ELF-1 (cell line): ENCODE measurements around the gene SPATA24.
A peak's percentile ranks its signal among the peaks of the same experiment; 100 is the strongest.
"Not testable (repeated sequence)": the region's sequence is repeated elsewhere in the genome, so short reads cannot be mapped to it uniquely, and the experiment has no call there.

Source experiments
- DNase-seq: peaks from one replicate; pipeline ENCODE4 v3.0.0-alpha.2; 2016; ENCODE audit warnings: low read depth, low spot score

SPATA24 gene

GRCh38 chr5:139383275-139383992, 20.5 kb downstream of the SPATA24 start, which contains the start of gene SLC23A1:
Gene SLC23A1, minus strand, starts transcription at chr5:139383297. Its CDS starts 44 bp downstream, at chr5:139383253.
- DNase-seq: no peak

- DNase-seq: no peak
Observed at GRCh38 chr5:139382807-139383206, 21.1 kb downstream of the SPATA24 start.

DNA sequence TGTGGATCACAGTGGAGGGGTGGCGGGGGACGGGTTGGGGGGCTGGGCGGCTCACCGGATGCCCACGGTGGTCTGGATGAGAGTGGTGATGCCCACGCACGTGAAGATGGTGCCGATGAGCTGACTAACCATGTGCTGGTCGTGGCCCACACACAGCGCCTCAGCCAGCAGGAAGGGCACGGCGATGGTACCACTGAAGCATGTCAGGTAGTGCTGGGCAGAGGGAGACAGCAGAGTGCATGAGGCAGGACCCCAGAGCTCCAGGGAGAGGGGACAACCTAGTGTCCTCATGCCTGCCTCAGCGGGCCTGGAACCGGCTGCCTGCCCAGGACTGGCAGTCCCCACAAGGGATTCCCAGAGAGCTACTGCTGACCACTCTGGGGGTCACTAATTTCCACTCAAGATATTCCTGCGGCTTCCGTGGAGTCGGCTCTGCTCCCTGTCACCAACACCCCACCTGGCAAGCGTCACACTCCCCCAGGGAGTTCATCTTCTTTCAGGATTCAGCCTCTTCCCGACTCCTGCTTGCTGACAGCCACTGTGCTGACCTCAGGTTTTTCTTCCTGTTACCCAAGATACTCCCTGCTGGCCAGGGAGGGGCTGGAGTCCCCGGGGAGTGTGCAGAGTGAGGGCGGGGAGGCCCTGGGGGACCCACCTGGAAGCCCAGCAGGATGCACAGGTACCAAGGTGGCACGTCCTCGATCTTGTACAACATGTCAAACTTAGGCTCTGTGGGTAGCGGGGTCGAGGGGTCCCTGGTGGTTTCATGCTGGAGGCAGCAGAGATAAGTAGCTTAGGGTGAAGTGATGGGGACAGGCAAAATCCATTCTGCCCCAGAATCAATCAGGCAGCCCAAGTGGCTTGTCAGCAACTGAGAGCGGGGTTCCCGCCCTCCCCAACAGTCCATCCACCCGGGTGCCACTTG, 21.8 kb downstream of the SPATA24 start:
- DNase-seq: no peak

GRCh38 chr5:139379626-139380449, 24.1 kb downstream of the SPATA24 start:
- DNase-seq: no peak

- no peak for DNase-seq
Observed at GRCh38 chr5:139378941-139379361, 24.9 kb downstream of the SPATA24 start.

DNA sequence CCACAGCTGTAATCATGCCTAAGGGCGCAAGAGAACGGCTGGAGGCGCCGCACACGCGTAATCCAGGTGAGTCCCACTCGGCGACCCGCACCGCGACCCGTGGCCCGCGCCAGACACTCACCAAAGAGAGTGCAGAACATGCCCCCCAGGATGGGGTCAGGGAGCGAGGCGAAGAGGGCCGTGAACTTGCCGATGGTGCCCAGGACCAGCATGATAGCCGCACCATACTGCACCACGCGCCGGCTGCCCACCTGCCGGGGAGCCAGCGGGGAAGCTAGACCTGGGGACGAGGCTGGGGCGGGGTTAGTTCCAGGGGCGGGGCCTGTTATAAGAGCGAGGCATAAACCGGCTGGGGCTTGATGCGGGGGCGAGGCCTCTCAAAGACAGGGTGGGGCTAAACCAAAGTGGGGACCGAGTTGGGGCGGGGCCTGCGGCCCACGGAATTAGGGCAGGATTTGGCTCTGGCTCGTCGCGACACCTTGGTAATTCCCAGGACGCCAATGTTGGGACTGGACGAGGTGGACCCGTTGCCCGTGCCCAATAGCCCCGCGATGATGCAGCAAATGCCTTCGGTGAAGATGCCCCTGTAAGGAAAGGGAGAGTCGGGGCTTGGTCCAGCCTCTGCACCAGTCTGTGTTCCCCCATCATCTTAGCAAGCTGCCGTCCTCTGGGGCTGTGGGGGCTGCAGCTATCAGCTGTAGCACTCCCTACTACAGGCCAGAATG, 25.6 kb downstream of the SPATA24 start:
- peak; percentile 29 for DNase-seq

DNA sequence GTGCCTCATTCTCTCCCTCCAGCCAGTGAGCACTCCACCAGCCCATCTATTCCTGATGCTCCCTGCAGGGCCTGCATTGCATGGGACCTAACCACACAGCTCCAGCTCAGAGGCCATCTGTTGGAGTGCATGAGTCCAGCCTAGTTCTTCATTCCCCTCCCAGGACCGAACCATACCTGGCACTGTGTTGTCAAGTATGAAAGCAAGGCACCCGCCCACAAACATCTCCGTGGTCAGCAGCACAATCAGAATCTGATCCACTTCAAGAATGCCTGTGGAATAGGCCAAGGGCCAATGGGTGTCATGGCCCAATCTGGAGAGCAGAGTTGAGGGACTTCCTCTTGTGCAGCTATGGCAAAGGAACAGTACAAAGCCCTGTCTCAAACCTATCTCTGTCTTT, 26.7 kb downstream of the SPATA24 start:
- no peak for DNase-seq

DNA sequence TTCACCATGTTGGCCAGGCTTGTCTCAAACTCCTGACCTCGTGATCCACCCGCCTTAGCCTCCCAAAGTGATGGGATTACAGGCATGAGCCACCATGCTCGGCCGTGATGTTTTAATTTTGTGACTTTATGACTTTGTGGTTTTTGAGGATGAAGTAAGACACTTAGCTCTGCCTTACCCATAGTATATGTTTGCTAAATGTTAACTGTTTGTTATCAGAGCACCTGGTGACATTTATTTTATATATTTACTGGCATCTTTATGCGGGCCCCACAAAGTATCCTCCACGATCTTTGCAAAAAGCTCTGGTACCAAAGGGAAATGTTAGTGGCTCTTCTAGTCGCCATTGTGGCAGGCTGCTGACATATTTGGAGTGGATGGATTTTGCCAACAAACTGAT, 27.5 kb downstream of the SPATA24 start:
- DNase-seq: no peak

DNA sequence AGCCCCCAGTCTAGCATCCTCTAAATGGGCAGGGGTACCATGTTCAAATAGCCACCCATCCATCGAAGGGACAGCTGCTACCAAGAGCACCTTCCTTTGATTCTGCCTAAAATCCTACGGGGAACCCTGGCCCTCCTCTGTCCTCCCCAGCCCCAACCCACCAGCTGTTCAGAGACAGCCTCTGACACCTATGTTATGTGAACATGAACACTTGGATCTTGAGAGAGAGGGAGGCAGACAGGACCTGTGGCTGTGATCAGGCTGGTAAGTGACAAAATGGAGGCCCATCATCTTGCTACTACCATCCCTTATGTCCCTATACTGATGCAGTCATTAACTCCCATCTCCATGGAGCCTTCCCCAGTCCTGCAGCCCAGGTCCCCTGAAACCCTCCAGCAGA, 29.0 kb downstream of the SPATA24 start:
- no peak for DNase-seq

DNA sequence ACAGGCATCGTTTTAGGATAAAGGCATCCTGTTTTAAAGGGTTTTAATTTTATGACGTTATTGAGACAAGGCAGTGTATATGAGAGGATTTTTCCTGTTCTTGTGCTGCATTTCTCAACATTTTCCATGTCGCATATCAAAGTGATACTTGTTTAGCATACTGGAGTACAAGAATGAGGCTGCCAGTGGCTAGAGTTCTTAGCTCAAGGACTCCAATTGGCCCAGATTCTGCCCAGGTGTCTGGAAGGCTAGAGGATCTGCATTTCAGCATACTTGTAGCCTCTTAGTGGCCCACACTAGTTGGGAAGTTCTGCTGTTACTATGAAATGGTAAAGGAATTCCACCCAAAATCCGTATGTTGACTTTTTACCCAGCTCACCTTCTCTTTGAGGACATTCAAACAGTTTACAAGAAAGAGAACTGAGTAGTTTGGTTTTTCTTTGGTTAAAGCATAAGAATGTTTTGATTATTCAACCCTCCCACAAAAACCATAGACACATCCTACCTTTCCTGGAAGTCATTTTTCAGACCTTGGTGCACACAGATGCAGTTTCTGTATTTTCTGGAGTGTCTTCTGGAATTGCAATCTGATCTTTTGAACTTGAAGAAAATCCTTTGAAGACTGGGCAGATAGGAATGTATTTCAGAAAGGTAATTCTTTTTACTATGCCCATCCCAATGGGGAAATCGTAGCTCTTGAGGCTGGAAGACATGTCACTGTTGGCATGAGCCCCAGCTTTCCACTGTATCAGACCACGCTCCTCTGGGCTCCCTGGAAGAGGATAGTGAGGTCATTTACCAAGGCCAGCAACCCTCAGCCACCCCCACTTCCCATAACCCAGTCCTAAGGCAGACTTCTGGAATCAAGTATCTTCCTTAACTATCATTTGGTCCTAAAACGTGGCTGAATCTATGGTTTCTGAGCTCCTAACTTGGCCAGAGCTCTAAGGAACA, 32.1 kb downstream of the SPATA24 start:
- no peak for DNase-seq

DNA sequence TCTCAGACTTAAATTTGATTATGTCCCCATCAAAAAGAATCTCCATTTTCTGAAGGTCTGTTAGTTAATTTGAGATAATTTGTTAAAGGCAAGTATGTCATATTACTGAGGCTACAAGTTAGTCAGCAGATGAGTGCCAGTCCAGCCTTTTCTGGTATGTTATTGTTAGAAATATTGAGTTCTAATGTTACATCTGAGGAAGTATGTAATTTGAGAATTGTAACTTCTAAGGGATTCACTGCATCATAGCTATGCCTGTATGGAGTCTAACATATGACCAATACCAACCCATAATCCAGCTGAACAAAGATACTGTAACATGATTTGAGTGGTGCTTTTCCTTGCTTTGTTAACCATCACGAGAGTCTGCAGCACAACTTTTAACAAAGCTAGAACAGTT, 34.7 kb downstream of the SPATA24 start:
- no peak for DNase-seq

- no peak for DNase-seq
Observed at GRCh38 chr5:139368613-139369012, 35.3 kb downstream of the SPATA24 start.

- DNase-seq: no peak
Observed at GRCh38 chr5:139364466-139364865, 39.4 kb downstream of the SPATA24 start.

GRCh38 chr5:139363937-139364336, 40.0 kb downstream of the SPATA24 start:
- no peak for DNase-seq

DNA sequence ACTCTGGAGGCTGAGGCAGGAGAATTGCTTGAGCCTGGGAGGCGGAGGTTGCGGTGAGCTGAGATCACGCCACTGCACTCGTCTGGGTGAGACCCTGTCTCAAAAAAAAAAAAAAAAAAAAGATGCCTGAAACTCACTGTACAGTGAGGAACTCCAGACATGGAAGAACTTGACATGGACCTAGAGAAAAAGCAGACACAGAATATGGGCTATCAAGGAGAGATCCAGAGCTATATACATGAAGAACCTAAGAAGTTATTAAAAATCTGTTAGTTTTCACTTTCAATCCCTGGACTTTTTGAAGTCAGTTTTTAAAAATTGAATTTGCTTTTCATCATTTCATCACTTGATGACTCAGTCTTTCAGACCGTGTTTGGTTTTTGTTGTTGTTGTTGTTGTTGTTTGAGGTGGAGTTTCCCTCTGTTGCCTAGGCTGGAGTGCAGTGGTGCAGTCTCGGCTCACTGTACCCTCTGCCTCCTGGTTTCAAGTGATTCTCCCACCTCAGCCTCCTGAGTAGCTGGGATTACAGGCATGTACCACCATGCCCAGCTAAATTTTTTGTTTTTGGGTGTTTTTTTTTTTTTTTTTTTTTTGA, 42.0 kb downstream of the SPATA24 start:
- DNase-seq: no peak

DNA sequence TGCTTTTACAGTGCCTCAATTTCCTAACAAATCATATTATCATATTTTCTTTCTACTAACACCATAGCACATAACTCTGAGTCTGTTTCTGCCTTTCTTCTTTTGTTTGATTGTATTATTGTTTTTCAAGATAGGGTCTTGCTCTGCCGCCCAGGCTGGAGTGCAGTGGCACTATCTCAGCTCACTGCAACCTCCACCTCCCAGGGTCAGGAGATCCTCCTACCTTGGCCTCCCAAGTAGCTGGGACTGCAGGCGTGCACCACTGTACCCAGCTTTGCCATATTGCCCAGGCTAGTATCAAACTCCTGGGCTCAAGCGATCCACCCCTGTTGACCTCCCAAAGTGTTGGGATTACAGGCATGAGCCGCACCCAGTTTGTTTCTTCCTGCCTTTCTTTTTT, 43.5 kb downstream of the SPATA24 start:
- DNase-seq: no peak

DNA sequence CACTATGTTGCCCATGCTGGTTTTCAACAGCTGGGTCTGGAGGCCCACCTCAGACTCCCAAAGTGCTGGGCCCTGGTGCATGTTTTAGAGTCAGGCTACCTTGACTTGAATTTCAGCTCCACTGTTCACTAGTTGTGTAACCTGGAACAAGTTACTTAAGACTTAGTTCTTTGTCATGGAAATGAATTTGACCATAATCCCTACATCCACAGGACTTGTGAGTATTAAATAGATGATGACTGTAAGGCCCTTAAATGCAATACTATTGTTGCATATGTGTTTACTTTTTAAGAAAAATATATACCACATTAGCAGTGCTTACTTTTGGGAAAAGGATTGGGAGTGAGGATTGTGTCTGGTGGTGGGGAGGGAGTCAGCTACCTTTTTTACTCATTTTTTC, 45.8 kb downstream of the SPATA24 start:
- no peak for DNase-seq

DNA sequence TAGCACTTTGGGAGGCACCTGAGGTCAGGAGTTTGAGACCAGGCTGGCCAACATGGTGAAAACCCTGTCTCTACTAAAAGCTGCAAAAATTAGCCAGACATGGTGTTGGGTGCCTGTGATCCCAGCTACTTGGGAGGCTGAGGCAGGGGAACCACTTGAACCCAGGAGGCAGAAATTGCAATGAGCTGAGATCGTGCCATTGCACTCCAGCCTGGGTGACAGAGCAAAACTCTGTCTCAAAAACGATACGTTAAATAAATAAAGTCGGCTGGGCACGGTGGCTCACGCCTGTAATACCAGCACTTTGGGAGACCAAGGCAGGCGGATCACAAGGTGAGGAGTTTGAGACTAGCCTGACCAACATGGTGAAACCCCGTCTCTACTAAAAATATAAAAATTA, 48.0 kb downstream of the SPATA24 start:
- DNase-seq: not testable (repeated sequence)

GRCh38 chr5:139354186-139354585, 49.7 kb downstream of the SPATA24 start:
- DNase-seq: no peak

- DNase-seq: not testable (repeated sequence)
Observed at GRCh38 chr5:139347863-139348262, 56.0 kb downstream of the SPATA24 start.
